Upper lobe of left lung (tissue), 4 donors: ENCODE measurements around the gene HDGFL2.

Source experiments
- CTCF ChIP-seq, 6 experiments: fragments of 450-650 bp in 4 of 6; fragments of 200-600 bp in 2 of 6; sonication (generic) in 2 of 6; IDR thresholded peaks; one replicate each; pipeline ENCODE4 v1.5.1; 2016 to 2019; ENCODE audit warnings: antibody characterized with exemption in 6 of 6
- EP300 ChIP-seq, 4 donors: sonication (generic); formaldehyde crosslinking; IDR thresholded peaks; one replicate each; pipeline ENCODE4 v1.5.1; 2017; ENCODE audit warnings: antibody characterized with exemption in 4 of 4, control low read depth in 2 of 4
- POLR2A ChIP-seq, 4 donors: fragments of 450-650 bp; IDR thresholded peaks; one replicate each; pipeline ENCODE4 v1.5.1; 2016 to 2017; ENCODE audit warnings: antibody characterized with exemption in 4 of 4, mild to moderate bottlenecking in 2 of 4

- no peak for TF ChIP-seq CTCF (IDR thresholded peaks at IDR 0.05)
- no peak for TF ChIP-seq POLR2A (IDR thresholded peaks at IDR 0.05)
- TF ChIP-seq EP300 (IDR thresholded peaks at IDR 0.05): no peak
These were observed 44.8 kb downstream of the HDGFL2 start for GRCh38 chr19:4516939-4517300.
